Body of pancreas (tissue), 4 donors: Measurements from ENCODE around the gene HOXA9. TPM values are rescaled to one million over a fixed set of nuclear protein-coding genes. Genes with fewer than 3 reads are reported as not detected.

Experiments used
- ATAC-seq: fragments of 150-250 bp; one replicate; pipeline ENCODE4 v1.9.1; 2016
- DNase-seq, 4 donors: peaks; one replicate each; pipeline ENCODE4 v3.0.0-alpha.2; 2019
- H3K27ac ChIP-seq, 4 donors: fragments of 200-600 bp; sonication (generic); 1 replicate in 3 of 4; 2 replicates in 1 of 4; pipeline versions ENCODE4 v1.5.1 to v1.6.1; 2016 to 2019; ENCODE audit warnings: mild to moderate bottlenecking in 1 of 4, mixed read lengths in 1 of 4, moderate library complexity in 1 of 4
- H3K27me3 ChIP-seq, 2 donors: fragments of 200-600 bp; sonication (generic); one replicate each; pipeline ENCODE4 v1.6.0; 2016; ENCODE audit warnings: mild to moderate bottlenecking in 1 of 2
- H3K36me3 ChIP-seq, 2 donors: fragments of 200-600 bp; sonication (generic); replicated peaks in 1 of 2; 2 replicates each; pipeline ENCODE4 v1.5.1; 2016; ENCODE audit warnings: low read depth in 2 of 2; ENCODE audit not compliant: insufficient read depth in 1 of 2
- H3K4me1 ChIP-seq: fragments of 200-600 bp; sonication (generic); one replicate; pipeline ENCODE4 v1.6.0; 2016
- H3K4me3 ChIP-seq, 2 donors: fragments of 200-600 bp; sonication (generic); 1 replicate in 1 of 2; 2 replicates in 1 of 2; pipeline ENCODE4 v1.5.1; 2016 to 2019
- H3K9me3 ChIP-seq, 3 donors: fragments of 200-600 bp; sonication (generic); 1 replicate in 2 of 3; 2 replicates in 1 of 3; pipeline ENCODE4 v1.5.1; 2016
- POLR2A ChIP-seq, 3 donors: fragments of 450-650 bp; IDR thresholded peaks; one replicate each; pipeline ENCODE4 v1.6.1; 2016; ENCODE audit warnings: antibody characterized with exemption in 3 of 3, mild to moderate bottlenecking in 2 of 3
- WGBS, 2 donors: methylation state at CpG; one replicate each; pipeline ENCODE4 v1.1.5; 2017; 5-methylcytosine and 5-hydroxymethylcytosine counted together
- intact Hi-C: fragments of 100-400 bp; cut with DNase I; formaldehyde crosslinking; loops from one replicate; pipeline ENCODE4 v1.15.1; 2023
- total RNA-seq, 2 donors: library from RNA; depleted of rRNA; stranded (reverse); fragments of >200 nt; gene quantifications; one replicate each; pipeline ENCODE4 v1.1.0, GENCODE V29; 2016
- TF ChIP-seq, protein P1 (sequence below), 7 experiments: fragments of 450-650 bp in 4 of 7; fragments of 200-600 bp in 3 of 7; sonication (generic) in 3 of 7; IDR thresholded peaks; one replicate each; pipeline ENCODE4 v1.5.1; 2016 to 2019; ENCODE audit warnings: antibody characterized with exemption in 7 of 7

The HOXA9 gene
- total RNA-seq, 2 donors from 2014 or later = not detected

DNA sequence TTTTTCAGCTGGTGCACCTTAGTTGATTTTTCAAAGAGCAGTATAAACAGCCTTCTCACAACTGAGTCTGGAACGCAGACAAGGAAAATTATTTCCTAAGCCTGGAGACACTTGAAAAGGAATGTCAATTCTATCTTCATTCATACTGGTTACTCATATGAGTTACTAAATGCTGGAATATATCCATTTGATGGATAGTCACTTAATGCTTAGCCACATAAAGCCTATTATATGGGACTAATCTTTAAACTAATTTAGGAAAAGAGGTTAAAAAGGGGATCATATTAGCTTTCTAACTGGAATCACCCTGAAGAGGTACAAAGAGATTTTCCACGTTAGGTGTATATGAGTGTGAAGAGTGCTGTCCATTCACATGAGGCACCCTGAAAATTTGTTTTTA lies 33.1 kb downstream of the HOXA9 start:
- H3K9me3 ChIP-seq = no peaks in the 10 kb centered on the region
- no peak overlapping the region for H3K27ac ChIP-seq
- ATAC-seq (no peak), DNase-seq (no peak)
- TF ChIP-seq, protein P1, sequence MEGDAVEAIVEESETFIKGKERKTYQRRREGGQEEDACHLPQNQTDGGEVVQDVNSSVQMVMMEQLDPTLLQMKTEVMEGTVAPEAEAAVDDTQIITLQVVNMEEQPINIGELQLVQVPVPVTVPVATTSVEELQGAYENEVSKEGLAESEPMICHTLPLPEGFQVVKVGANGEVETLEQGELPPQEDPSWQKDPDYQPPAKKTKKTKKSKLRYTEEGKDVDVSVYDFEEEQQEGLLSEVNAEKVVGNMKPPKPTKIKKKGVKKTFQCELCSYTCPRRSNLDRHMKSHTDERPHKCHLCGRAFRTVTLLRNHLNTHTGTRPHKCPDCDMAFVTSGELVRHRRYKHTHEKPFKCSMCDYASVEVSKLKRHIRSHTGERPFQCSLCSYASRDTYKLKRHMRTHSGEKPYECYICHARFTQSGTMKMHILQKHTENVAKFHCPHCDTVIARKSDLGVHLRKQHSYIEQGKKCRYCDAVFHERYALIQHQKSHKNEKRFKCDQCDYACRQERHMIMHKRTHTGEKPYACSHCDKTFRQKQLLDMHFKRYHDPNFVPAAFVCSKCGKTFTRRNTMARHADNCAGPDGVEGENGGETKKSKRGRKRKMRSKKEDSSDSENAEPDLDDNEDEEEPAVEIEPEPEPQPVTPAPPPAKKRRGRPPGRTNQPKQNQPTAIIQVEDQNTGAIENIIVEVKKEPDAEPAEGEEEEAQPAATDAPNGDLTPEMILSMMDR (IDR thresholded peaks at IDR 0.05) = no peak
- no peak for TF ChIP-seq POLR2A (IDR thresholded peaks at IDR 0.05)
- 37 to 40% methylated on average over 2 of the region's 2 CpGs for WGBS, 2 donors
- H3K4me3 ChIP-seq = no peak overlapping the region
- H3K36me3 ChIP-seq = no peaks in the 10 kb centered on the region
- intact Hi-C loops = no loop called here
- peaks cover 10% of the 10 kb centered on the region for H3K4me1 ChIP-seq
- peaks cover 0 to 26% of the 10 kb centered on the region in 2 donors for H3K27me3 ChIP-seq

DNA sequence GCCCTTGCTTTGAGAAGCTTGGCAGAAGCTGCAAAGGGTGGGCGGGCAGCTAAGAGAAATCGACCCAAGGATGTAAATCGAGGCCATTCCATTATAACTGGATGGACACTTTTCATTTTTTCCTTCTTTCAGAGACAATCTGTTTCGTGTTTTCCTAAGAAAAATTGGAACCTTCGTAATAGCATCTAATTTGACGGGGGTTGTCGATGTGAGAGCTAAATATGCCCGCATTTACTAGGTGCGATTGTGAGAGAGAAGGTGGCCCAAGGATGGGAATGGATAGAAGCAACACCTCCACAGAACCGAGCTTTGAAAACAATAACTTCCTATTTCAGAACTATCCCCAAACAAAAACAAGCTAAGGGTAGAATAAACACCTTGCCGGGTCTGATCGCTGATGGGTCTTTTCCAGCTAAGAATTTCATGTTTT lies 33.9 kb downstream of the HOXA9 start:
- H3K9me3 ChIP-seq = no peaks in the 10 kb centered on the region
- TF ChIP-seq, protein P1 (IDR thresholded peaks at IDR 0.05) = no peak
- no peak for TF ChIP-seq POLR2A (IDR thresholded peaks at IDR 0.05)
- peak overlapping the region in 1 of 4 donors; percentile 61 for H3K27ac ChIP-seq
- H3K27me3 ChIP-seq = peaks cover 0 to 20% of the 10 kb centered on the region in 2 donors
- WGBS, 2 donors = 16 to 23% methylated on average over 12 of the region's 12 CpGs
- DNase-seq (no peak), ATAC-seq (no peak)
- no peak overlapping the region for H3K4me3 ChIP-seq
- intact Hi-C loops = no loop called here
- H3K4me1 ChIP-seq = peaks cover 10% of the 10 kb centered on the region
- H3K36me3 ChIP-seq = no peaks in the 10 kb centered on the region

DNA sequence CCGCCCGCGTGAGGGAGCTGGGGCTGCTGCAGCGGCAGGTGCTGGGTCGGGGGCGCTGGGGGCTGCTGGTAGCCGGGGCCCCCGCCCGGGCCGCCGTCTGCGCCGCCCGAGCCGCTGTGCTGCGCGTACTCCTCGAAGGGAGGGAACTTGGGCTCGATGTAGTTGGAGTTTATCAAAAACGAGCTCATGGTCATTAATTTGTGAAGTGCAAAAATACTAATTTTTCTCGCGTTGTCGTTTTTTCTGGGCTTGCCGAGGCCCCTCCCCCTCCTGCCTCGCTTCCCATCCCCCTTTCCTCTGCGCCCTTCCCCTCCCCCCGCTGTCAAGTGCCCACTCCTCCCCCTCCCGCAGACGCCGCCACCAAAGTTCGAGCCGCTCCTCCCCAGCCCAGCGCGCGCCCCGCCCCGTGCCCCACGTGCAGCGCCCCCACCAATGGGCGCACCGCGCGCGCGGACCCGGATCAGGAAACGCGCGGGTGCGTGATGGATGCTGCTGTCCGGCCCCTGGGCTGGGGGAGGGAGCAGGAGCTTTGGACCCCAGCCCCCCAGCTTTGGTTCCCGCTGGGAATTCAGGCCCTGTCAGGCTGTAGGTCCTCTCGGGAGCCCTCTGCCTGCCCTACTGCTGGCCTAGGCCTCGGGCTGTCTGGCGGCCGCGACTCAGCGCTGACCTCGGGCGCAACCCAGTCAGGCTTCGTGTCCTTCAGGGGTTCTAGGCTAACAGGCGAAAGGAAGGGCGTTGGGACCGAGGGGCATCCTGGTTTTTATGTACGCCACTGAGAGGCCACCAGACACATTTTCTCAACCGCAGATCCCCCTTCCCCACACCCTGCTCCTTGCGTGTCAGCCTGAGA lies 34.6 kb downstream of the HOXA9 start, which contains the start of gene HOXA4:
HOXA4 (minus strand) TSS at position 218 of the 850 bp plus-strand sequence; CDS start at position 194, 24 bp downstream.
- Histone ChIP-seq H3K27me3 (peaks cover 0 to 24% of the 10 kb centered on the region in 2 donors), H3K4me3 (no peak within 1 kb of the TSS), H3K4me1 (peaks cover 10% of the 10 kb centered on the region), H3K9me3 (no peaks in the 10 kb centered on the region), H3K36me3 (no peaks in the 10 kb centered on the region), H3K27ac (peak within 1 kb of the TSS in 2 of 4 donors; percentile 61 to 69)
- peak; percentile 55 to 64 (median 61) for DNase-seq
- intact Hi-C loops = no loop called here
- 10 to 15% methylated on average over 36 to 63 of the region's 67 CpGs for WGBS, 2 donors
- ATAC-seq = peak; percentile 78
- TF ChIP-seq, protein P1 (IDR thresholded peaks at IDR 0.05) = no peak
- TF ChIP-seq POLR2A (IDR thresholded peaks at IDR 0.05) = peak in 2 of 3 donors; percentile 34 to 37

DNA sequence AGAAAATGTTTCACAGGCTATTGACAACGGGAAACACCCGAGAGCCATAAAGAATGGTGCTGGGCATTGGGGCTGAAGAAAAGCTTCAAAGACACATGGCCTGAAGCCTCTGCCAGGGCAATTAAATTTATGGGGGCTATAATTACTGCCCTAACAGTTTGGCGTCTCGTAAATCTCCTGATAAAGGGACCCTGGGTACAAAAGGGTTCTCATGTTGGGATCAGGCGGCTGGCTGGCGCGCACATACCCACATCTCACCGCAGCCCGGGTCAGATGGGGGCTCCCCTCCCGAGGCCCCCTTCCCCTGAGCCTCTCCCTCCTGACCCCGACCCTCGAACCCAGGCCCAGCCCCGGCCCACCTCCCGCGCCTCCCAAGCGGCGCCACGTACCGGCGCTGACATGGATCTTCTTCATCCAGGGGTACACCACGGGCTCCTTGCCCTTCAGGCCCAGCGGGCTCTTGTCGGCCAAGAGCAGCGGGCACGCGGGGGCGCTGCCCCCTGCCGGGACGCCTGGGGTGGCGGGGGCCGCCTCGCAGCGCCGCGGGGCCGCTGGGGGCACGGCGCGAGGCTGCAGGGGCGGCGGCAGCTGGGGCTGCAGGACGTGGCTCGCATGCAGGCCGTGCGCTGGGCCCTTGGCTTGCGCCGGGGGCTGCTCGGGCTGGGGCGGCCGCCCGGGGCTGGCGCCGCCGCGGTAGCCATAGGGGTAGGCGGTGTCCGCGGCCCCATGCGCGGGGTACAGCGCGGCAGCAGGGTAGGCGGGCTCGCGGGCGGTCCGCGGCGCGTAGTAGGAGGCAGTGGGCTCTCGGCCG lies 35.4 kb downstream of the HOXA9 start:
- ATAC-seq (peak; percentile 38), DNase-seq (no peak)
- Histone ChIP-seq H3K4me3 (no peak overlapping the region), H3K9me3 (no peaks in the 10 kb centered on the region), H3K27me3 (peaks cover 0 to 28% of the 10 kb centered on the region in 2 donors), H3K27ac (peak overlapping the region in 2 of 4 donors; percentile 48 to 56), H3K36me3 (no peaks in the 10 kb centered on the region), H3K4me1 (peaks cover 10% of the 10 kb centered on the region)
- no peak for TF ChIP-seq POLR2A (IDR thresholded peaks at IDR 0.05)
- TF ChIP-seq, protein P1 (IDR thresholded peaks at IDR 0.05) = no peak
- intact Hi-C loops = no loop called here
- WGBS, 2 donors = 9 to 15% methylated on average over 18 to 44 of the region's 72 CpGs
